Panc1 (cell line): ENCODE data around the gene LBHD1.

ENCODE experiments used
- CTCF ChIP-seq: fragments of 450-650 bp; IDR thresholded peaks from 2 replicates; pipeline ENCODE4 v1.5.1; 2017; ENCODE audit warnings: mild to moderate bottlenecking
- POLR2AphosphoS5 ChIP-seq: IDR thresholded peaks from 2 replicates; pipeline ENCODE4 v1.6.1; 2012; ENCODE audit warnings: mild to moderate bottlenecking, low read depth, low read length, moderate library complexity
- REST ChIP-seq, 2 experiments: IDR thresholded peaks; 2 replicates each; pipeline ENCODE4 v1.6.1; 2011 to 2012; ENCODE audit warnings: low read depth in 2 of 2, control low read depth in 1 of 2, low read length in 1 of 2, mild to moderate bottlenecking in 1 of 2, moderate library complexity in 1 of 2; ENCODE audit not compliant: insufficient read depth in 1 of 2
- SIN3A ChIP-seq: IDR thresholded peaks from 2 replicates; pipeline ENCODE4 v1.6.1; 2012; ENCODE audit warnings: low read depth, mild to moderate bottlenecking, low read length, moderate library complexity, borderline replicate concordance; ENCODE audit not compliant: insufficient read depth
- TCF7L2 ChIP-seq: IDR thresholded peaks from 2 replicates; pipeline ENCODE4 v1.6.1; 2011; ENCODE audit warnings: mild to moderate bottlenecking, low read depth, low read length, inconsistent platforms

DNA sequence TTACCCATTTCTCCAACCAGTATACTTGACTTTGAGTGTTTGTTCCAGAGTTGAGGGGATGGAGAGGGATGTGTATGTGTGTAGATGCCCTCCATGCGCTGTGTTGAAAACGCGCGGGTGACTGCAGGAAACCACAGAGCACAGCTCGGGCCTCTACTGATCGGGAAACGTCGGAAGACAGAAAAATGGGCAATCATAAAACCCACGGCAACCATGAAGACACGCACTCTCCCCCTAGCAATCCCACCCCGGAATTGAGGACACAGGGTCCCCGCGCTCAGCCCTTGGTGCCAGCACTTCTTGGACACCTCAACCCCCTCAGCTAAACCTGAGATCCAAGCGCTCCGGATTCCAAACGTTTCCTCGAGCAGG, 845 bp downstream of the LBHD1 start:
- TF ChIP-seq CTCF (no peak), POLR2AphosphoS5 (no peak), SIN3A (0 out of 2 replicates have a peak, but pooled peaks have one; percentile 35), TCF7L2 (no peak), REST (IDR thresholded peaks at IDR 0.05; ENCODE audit: insufficient read depth in 1 of 2, low read depth in 2 of 2, low read length in 1 of 2) (no peak)
